PFSK-1 (cell line): ENCODE measurements around the gene ZNF827.

Experiments
- POLR2AphosphoS5 ChIP-seq: IDR thresholded peaks from 2 replicates; pipeline ENCODE4 v1.6.1; 2012; ENCODE audit warnings: low read depth, mild to moderate bottlenecking, control low read depth, low read length, moderate library complexity
- SIN3A ChIP-seq: IDR thresholded peaks from 2 replicates; pipeline ENCODE4 v1.6.1; 2012; ENCODE audit warnings: mild to moderate bottlenecking, low read length, moderate library complexity, borderline replicate concordance; ENCODE audit not compliant: insufficient read depth
- TAF1 ChIP-seq: IDR thresholded peaks from 2 replicates; pipeline ENCODE4 v1.6.1; 2012; ENCODE audit warnings: low read length, control low read depth, borderline replicate concordance; ENCODE audit not compliant: insufficient read depth

DNA sequence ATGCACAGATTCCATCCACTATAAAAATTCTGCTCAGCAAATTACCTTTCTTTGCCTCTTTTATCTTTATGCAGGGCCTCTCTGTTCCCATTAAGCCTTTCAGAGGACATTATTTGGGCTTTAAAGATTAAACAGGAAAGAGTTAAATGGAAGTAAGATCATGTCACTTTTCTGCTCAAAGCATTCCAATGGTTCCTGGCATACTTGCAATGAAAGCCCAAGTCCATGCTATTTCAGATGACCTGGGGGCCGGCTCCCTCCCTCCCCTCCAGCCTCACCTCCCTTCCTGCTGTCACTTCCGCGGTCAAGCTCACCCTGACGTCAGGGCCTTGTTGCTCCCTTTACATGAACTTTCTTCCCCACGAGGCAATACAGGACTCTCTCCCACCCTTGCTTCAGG, 133.1 kb downstream of the ZNF827 start:
- no peak for TF ChIP-seq POLR2AphosphoS5
- peak; percentile 24; the same call in 1 of the 2 replicates for TF ChIP-seq SIN3A
- no peak for TF ChIP-seq TAF1
